GM21737 (cell line): ENCODE data around the gene SH3PXD2A.
"Not testable (repeated sequence)": the region's sequence is repeated elsewhere in the genome, so short reads cannot be mapped to it uniquely, and the experiment has no call there.

Source experiments
- ATAC-seq: cut with Tn5 transposase; IDR thresholded peaks from one replicate; pipeline ENCODE4 v1.9.1; 2021; ENCODE audit warnings: mild to moderate bottlenecking, moderate library complexity; ENCODE audit not compliant: unreplicated experiment

Gene SH3PXD2A

GRCh38 chr10:103612462-103613365 is 242.7 kb downstream of the SH3PXD2A start:
- ATAC-seq = no peak

DNA sequence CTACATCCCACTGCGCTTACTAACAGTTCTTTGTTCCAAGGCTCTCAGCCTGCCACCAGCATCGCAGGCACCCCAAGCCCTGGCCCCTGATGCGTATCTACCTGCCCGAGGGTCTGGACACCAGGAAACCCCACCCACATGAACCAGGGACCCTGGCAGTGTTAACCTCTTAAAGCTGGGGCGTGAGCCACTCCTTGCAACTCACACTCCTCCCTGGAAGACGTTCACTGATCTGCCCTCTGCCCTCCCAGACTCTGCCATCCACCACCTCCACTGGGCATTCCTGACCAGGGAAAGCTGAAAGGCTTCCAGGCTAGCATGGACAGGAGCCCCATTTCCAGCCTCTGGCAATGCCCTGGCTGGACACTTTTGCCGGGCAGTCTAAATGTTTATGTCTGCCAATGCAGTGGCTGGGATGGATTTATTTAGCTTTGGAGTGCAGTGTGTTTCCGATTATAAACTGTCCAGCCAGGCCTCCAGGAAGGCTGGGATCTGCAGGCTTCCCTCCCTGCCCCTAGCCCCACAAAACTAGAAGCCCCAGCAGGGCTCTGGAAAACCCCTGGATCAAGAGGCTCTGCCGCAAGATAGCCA is 244.4 kb downstream of the SH3PXD2A start:
- ATAC-seq = no peak

DNA sequence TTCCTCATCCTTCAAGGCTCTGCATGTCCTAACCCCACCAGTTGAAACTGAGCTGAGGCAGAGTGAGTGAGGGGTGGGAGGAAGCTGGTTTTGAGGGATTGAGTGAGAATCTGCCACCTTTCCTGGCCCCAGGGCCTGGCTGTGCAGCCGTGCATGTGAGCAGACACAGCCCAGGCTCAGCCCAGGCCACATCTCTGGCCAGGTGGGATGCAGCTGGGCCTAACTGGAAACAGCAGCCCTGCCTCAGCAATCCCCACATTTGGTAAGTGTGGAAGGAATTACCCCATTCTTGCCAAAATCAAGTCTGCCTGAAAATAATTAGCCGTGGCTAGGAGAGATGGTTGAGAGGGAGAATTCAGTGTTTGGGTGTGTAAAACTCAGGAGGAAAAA is 245.3 kb downstream of the SH3PXD2A start:
- ATAC-seq = no peak

GRCh38 chr10:103609231-103610082 is 245.9 kb downstream of the SH3PXD2A start:
- no peak for ATAC-seq

DNA sequence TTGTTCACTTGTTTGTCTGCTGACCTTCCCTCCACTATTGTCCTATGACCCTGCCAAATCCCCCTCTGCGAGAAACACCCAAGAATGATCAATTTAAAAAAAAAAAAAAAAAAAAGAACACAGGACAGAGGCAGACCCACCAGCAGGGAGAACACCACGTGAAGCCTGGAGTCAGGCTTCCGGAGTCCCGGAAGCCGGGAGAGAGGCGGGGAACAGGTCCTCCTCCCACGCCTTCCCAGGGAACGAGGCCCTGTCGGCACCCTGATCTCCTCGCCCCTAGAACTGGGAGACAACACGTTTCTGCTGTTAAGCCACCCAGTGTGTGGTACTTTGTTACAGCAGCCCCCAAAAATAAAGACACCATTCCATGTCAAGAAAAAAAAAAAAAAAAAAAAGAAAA is 247.3 kb downstream of the SH3PXD2A start:
- not testable (repeated sequence) for ATAC-seq

DNA sequence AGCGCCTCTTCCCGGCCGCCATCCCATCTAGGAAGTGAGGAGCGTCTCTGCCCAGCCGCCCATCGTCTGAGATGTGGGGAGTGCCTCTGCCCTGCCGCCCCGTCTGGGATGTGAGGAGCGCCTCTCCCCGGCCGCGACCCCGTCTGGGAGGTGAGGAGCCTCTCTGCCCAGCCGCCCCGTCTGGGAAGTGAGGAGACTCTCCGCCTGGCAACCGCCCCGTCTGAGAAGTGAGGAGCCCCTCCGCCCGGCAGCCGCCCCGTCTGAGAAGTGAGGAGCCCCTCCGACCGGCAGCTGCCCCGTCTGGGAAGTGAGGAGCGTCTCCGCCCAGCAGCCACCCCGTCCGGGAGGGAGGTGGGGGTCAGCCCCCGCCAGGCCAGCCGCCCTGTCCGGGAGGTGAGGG is 248.3 kb downstream of the SH3PXD2A start:
- ATAC-seq = not testable (repeated sequence)

DNA sequence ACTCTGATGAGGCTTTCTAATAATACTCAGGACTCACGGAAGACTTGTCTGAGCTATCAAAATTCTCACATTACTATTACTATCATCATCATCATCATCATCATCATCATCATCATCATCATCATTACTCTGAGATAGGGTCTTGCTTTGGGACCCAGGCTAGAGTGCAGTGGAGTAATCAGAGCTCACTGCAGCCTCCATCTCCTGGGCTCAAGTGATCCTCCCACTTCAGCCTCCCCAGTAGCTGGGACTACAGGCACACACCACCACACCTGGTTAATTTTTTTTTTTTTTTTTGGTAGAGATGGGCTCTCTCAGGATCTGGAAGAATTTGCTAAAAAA is 249.3 kb downstream of the SH3PXD2A start:
- ATAC-seq = not testable (repeated sequence)

- ATAC-seq = no peak
These were observed 249.8 kb downstream of the SH3PXD2A start for GRCh38 chr10:103605359-103606096.

GRCh38 chr10:103603382-103603781 is 252.0 kb downstream of the SH3PXD2A start:
- no peak for ATAC-seq

- no peak for ATAC-seq
These were observed 252.6 kb downstream of the SH3PXD2A start for GRCh38 chr10:103602852-103603155.

DNA sequence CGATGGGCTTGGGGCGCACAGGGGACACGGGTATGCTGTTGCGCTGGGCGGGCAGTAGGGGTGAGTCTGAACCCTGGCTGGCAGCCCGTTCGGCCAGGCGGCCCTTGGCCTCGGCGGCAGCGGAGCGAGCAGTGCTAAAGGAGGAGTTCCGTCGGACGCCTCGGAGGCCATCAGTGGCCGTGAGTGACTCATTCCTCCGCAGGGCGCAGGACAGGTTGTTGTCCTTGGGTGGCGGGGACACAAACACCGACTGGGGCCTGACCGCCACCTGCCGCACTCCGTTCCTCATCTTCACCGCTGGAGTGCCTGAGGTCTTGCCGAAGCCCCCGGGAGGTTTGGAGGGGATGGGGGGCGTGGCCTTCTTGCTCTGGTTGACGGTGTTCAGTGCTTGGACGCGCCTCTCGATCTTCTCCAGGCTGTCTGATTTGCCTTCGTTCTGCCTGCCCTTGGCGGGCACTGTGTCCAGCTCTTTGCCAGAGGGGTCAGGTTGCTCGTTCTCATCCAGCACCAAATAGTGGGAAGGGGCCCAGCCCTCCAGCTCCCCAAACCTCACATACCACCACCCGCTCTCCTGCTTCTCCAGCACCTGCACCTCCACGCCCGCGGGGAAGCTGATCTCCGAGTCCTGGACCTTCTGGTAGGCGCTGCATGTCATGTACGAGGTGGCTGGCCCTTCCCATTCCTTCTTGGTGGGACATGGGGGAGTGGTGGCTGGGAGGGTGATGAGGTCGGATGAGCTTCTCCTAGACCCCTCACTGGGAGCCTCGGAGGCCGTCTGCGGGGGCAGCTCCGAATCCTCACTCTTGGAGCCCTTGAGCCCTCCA is 253.1 kb downstream of the SH3PXD2A start:
- no peak for ATAC-seq

DNA sequence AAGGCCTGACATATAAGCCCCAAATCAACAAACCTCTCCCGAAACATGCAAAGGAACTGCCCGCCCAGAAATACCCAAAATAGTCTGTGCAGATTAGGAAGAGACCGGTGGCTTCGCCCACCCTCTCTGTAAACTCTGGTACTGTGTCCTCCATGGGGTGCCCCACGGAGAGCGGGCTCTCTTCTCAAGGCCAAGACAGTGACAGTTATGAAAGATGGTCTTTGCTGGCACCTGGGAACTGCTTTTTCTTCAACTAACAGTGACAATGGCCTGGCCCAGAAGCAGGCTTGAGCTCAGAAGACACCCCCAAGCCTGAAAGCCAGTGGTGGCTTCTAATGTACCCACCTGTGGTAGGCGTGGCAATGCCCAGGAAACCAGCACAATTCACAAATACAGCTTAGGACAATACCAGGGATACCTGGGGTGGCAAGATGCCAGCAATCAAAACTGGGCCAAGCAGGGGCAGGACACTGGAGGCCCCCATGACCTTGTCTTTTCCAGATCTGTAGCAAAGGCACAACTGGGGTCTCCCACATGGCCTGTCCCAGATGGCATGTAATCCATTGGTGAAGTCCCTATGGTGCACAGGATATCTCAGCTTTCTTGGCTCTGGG is 254.3 kb downstream of the SH3PXD2A start:
- ATAC-seq = no peak

- ATAC-seq = no peak
These were observed 255.1 kb downstream of the SH3PXD2A start for GRCh38 chr10:103600325-103600724.

- no peak for ATAC-seq
These were observed 255.5 kb downstream of the SH3PXD2A start for GRCh38 chr10:103599907-103600306.

DNA sequence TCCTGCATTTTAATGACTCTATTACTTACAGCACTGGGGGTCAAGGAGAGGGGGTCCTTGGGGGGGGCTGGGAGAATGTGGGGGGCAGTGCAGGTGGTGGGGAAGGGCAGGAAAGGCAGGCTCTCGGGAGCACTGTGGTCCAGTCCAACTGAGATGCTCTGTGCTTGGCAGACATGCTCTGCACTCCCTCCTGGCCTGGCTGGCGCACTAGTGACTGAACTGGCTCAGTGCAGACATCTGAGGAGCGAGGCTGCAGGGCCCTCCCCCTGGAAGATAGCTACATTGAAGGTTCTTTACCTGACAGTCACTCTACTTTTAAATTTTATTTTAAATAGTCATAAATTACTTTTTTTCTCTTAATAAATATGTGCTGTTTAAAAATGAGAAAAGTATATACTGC is 256.2 kb downstream of the SH3PXD2A start:
- no peak for ATAC-seq

GRCh38 chr10:103598654-103599115 is 256.7 kb downstream of the SH3PXD2A start:
- no peak for ATAC-seq

GRCh38 chr10:103597003-103597402 is 258.4 kb downstream of the SH3PXD2A start:
- no peak for ATAC-seq

DNA sequence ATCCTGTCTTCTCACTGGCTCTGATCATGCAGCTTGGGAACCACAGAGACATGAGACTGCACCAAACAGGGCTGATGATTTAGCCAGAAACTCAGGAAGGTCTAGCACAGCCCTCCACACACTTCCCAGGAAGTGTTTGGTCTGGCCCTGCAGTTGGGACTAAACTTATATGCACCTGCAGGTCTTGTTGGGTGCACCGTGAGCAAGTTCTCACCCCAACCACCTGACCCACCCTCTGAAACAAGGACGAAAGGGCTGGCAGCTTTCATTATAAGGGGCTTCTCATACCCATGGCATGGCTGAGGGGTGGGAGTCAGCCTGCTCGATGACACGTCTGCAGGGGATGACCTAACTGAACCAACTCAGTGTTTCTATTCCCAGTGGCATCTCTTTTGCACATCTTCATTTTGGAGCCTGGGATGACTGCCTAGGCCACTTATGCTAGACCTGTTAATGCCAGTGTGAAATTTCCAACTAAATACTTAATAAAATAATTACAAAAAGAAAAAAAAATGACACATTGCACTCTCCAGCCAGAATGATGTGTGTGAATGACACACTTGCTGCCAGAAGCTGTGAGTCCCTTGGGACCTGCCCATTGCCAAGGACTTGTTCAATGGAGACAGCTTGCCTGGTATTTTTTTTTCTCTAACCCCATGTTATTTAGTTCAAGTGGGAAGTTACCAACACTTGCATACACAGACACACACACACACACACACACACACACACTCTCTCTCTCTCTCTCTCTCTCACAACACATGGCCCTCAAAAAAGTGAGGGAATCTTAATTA is 259.2 kb downstream of the SH3PXD2A start:
- no peak for ATAC-seq

DNA sequence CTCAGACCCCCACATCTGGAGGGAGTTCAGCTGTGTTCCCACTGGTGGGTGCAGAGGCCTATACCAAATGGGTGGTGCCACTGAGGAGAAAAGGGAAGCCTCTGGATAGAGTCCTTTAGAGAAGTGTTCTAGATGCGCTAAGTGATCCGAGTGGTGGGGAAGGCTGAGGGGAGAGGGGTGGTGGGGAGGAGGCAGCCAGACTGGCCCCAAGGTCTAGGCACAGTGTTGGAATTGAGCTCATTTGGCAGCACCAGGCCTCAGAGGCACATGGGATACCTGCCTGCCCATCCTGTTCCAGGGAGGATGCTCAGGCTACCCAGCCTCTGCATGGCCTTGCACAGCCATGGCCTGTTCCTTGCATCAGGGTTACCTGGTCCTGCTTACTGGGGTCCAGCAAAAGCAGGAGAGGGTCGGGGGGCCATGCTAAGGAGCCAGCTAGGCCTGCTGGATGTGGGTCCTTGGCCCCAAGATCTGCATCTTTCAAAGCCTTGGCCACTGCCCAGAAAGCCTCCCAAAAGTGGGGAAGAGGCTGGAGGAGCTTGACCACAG is 262.3 kb downstream of the SH3PXD2A start:
- no peak for ATAC-seq
